Natural killer cell (primary cell): ENCODE data around the gene PLXNA4. TPM values are rescaled to one million over a fixed set of nuclear protein-coding genes. Genes with fewer than 3 reads are reported as not detected.

Experiments used
- ATAC-seq, 3 donors: fragments of 150-1000 bp in 2 of 3; fragments of 200-7000 bp in 1 of 3; cut with Tn5 transposase; 1 replicate in 1 of 3; 2 replicates in 2 of 3; pipeline ENCODE4 v1.10.0; 2021; ENCODE audit warnings: mild to moderate bottlenecking in 2 of 3, moderate library complexity in 2 of 3
- DNase-seq, 2 donors: peaks; one replicate each; pipeline versions ENCODE4 v3.0.0 to v3.0.0-alpha.2; 2013 to 2021; ENCODE audit warnings: mixed read lengths in 1 of 2
- H3K27ac ChIP-seq: one replicate; pipeline ENCODE4 v1.5.1; 2013; ENCODE audit warnings: mild to moderate bottlenecking, low read length
- H3K27me3 ChIP-seq: one replicate; pipeline ENCODE4 v1.6.1; 2013; ENCODE audit warnings: low read length; ENCODE audit not compliant: control insufficient read depth, insufficient read depth
- H3K36me3 ChIP-seq: one replicate; pipeline ENCODE4 v1.6.1; 2013; ENCODE audit warnings: low read length; ENCODE audit not compliant: control insufficient read depth, insufficient read depth
- H3K4me1 ChIP-seq: one replicate; pipeline ENCODE4 v1.6.1; 2013; ENCODE audit warnings: low read length; ENCODE audit not compliant: control insufficient read depth, insufficient read depth
- H3K4me3 ChIP-seq: one replicate; pipeline ENCODE4 v1.5.1; 2013; ENCODE audit warnings: low read length
- H3K9me3 ChIP-seq: one replicate; pipeline ENCODE4 v1.6.1; 2013; ENCODE audit warnings: low read length; ENCODE audit not compliant: control insufficient read depth, insufficient read depth
- H3K27ac Mint-ChIP-seq, 2 donors: one replicate each; pipeline ENCODE4 v1.8.0; 2022; ENCODE audit warnings: mild to moderate bottlenecking in 2 of 2, mixed read lengths in 2 of 2, moderate library complexity in 1 of 2
- H3K27me3 Mint-ChIP-seq, 2 donors: one replicate each; pipeline ENCODE4 v1.8.0; 2022; ENCODE audit warnings: low read depth in 2 of 2, mixed read lengths in 2 of 2
- H3K36me3 Mint-ChIP-seq: one replicate; pipeline ENCODE4 v1.8.0; 2022; ENCODE audit warnings: mixed read lengths
- H3K4me1 Mint-ChIP-seq, 2 donors: one replicate each; pipeline ENCODE4 v1.8.0; 2022; ENCODE audit warnings: mixed read lengths in 2 of 2
- H3K4me3 Mint-ChIP-seq: one replicate; pipeline ENCODE4 v1.8.0; 2022; ENCODE audit warnings: mild to moderate bottlenecking, moderate library complexity, mixed read lengths
- H3K9me3 Mint-ChIP-seq, 2 donors: one replicate each; pipeline ENCODE4 v1.8.0; 2022; ENCODE audit warnings: mixed read lengths in 2 of 2
- WGBS: methylation state at CpG from one replicate; pipeline ENCODE4 v1.1.7; 2013; ENCODE audit warnings: missing lambda C conversion rate; ENCODE audit not compliant: insufficient coverage; 5-methylcytosine and 5-hydroxymethylcytosine counted together
- intact Hi-C: fragments of 100-400 bp; cut with micrococcal nuclease; formaldehyde crosslinking; loops from one replicate; pipeline ENCODE4 v1.14.2; 2022
- total RNA-seq, 4 donors: library from RNA; stranded (reverse); fragments of 120-200 nt in 1 of 4; gene quantifications; one replicate each; pipeline versions ENCODE4 v1.2.3 to v1.2.4, GENCODE V29; 2013 to 2022
- TF ChIP-seq, protein P1 (sequence below): fragments of 200-600 bp; IDR thresholded peaks from one replicate; pipeline ENCODE4 v1.8.0; 2022; ENCODE audit warnings: antibody characterized with exemption

The PLXNA4 gene
- total RNA-seq, 3 donors from 2014 or later (not counting 1 experiment from before 2014, with no cell fraction given) = 5.1 to 15.3 (median 10.9) TPM

DNA sequence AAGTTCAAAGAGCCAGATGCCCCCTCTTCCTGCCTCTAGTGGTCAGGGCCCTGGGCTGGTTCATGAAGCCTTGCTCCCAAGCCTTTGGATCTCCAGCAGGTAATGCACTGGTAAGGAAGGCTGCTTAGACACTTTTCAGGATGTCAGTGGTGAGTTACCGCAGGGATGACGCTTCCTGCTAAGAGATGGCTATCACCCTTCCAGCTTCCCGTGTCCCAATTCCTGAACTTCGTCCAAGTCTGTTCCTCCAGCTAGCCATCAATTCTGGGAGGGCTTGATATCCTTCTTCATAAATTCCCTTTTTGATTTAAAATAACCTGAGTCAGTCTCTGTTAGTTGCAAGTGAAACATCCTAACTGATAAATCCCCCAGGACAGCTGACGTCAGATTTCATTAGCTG is 221.2 kb downstream of the PLXNA4 start:
- Histone ChIP-seq H3K4me1 (no peaks in the 10 kb centered on the region), H3K9me3 (no peaks in the 10 kb centered on the region), H3K36me3 (no peaks in the 10 kb centered on the region), H3K4me3 (no peak overlapping the region), H3K27ac (no peak overlapping the region), H3K27me3 (peaks cover 2% of the 10 kb centered on the region)
- Mint-ChIP-seq H3K9me3 (no peaks in the 10 kb centered on the region), H3K27me3 (peaks cover 28 to 63% of the 10 kb centered on the region in 2 donors), H3K36me3 (no peaks in the 10 kb centered on the region), H3K4me3 (no peak overlapping the region), H3K27ac (no peak overlapping the region), H3K4me1 (no peaks in the 10 kb centered on the region)
- DNase-seq = no peak
- ATAC-seq = no peak
- TF ChIP-seq, protein P1, sequence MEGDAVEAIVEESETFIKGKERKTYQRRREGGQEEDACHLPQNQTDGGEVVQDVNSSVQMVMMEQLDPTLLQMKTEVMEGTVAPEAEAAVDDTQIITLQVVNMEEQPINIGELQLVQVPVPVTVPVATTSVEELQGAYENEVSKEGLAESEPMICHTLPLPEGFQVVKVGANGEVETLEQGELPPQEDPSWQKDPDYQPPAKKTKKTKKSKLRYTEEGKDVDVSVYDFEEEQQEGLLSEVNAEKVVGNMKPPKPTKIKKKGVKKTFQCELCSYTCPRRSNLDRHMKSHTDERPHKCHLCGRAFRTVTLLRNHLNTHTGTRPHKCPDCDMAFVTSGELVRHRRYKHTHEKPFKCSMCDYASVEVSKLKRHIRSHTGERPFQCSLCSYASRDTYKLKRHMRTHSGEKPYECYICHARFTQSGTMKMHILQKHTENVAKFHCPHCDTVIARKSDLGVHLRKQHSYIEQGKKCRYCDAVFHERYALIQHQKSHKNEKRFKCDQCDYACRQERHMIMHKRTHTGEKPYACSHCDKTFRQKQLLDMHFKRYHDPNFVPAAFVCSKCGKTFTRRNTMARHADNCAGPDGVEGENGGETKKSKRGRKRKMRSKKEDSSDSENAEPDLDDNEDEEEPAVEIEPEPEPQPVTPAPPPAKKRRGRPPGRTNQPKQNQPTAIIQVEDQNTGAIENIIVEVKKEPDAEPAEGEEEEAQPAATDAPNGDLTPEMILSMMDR = no peak
- intact Hi-C loops = no loop called here
- WGBS = 57% methylated on average over 5 of the region's 5 CpGs

DNA sequence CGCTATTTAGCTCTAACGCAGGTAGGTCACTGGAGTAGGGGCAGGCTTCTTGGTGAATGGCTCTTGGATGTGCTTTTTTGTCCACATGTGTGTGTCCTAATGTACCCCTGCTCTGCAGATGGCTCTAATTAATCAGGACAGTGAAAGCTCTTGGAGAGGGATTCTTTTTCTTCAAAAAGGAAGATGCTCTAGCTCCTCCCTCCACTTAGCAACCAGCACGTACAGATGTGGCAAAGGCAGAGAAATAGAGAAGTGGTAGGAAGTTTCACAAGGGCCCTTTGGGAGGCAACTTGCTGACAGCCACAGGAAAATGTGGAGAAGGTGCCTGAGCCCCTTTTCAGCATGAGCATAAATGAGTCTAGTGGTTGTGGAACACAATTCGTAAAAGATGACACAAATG is 221.7 kb downstream of the PLXNA4 start:
- DNase-seq = no peak
- ATAC-seq = no peak
- H3K27me3 Mint-ChIP-seq = peaks cover 30 to 66% of the 10 kb centered on the region in 2 donors
- no peaks in the 10 kb centered on the region for H3K4me1 ChIP-seq
- H3K27ac ChIP-seq = no peak overlapping the region
- no peaks in the 10 kb centered on the region for H3K9me3 Mint-ChIP-seq
- H3K36me3 Mint-ChIP-seq = no peaks in the 10 kb centered on the region
- H3K4me3 ChIP-seq = no peak overlapping the region
- H3K4me3 Mint-ChIP-seq = no peak overlapping the region
- no peaks in the 10 kb centered on the region for H3K4me1 Mint-ChIP-seq
- intact Hi-C loops = no loop called here
- 62% methylated on average over 3 of the region's 4 CpGs for WGBS
- no peaks in the 10 kb centered on the region for H3K9me3 ChIP-seq
- no peaks in the 10 kb centered on the region for H3K36me3 ChIP-seq
- TF ChIP-seq, protein P1 = no peak
- no peak overlapping the region for H3K27ac Mint-ChIP-seq
- H3K27me3 ChIP-seq = peaks cover 2% of the 10 kb centered on the region

DNA sequence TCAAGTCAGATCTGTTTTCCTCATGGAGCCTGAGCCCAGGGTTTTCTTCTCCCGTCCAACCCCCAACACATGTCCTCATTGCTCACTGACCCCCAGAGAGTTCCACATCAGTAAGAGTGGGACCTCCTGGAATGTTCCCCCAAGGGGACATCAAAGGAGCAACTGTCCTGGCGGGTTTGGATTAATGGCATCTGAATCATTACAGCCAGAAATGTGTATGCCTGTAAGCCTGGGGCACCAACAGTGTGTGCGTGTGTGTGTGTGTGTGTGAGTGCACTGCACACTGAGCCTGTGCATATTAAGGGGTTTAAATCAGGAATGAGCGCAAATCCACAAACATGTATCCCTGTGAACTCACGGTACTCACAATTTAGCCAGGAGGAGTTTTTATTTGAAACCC is 222.3 kb downstream of the PLXNA4 start:
- no peaks in the 10 kb centered on the region for H3K4me1 Mint-ChIP-seq
- TF ChIP-seq, protein P1 = no peak
- H3K36me3 Mint-ChIP-seq = no peaks in the 10 kb centered on the region
- H3K27me3 Mint-ChIP-seq = peaks cover 30 to 68% of the 10 kb centered on the region in 2 donors
- DNase-seq (no peak), ATAC-seq (no peak)
- H3K27ac ChIP-seq = no peak overlapping the region
- intact Hi-C loops = no loop called here
- H3K9me3 ChIP-seq = no peaks in the 10 kb centered on the region
- no peak overlapping the region for H3K4me3 Mint-ChIP-seq
- no peaks in the 10 kb centered on the region for H3K4me1 ChIP-seq
- H3K36me3 ChIP-seq = no peaks in the 10 kb centered on the region
- no peak overlapping the region for H3K4me3 ChIP-seq
- no peaks in the 10 kb centered on the region for H3K9me3 Mint-ChIP-seq
- 74% methylated on average over 5 of the region's 5 CpGs for WGBS
- H3K27ac Mint-ChIP-seq = no peak overlapping the region
- H3K27me3 ChIP-seq = peaks cover 2% of the 10 kb centered on the region

DNA sequence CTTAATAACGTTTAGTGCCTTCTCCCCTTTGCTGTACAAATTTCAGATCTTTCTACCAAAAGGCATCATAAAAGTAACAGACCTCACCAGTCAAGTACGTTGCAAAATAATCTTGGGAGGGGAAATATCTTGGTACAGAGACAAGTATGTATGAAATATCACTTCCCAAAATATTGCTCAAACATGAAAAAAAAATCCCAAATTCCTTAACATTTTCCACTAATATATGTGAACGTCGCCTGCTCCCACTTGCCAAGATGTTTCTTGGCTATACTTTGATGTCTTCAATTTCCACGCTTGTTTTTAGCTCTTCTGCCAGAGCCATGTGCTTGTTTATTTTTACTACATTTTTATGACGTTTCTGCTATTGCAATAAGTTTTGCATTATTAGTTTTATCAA is 223.5 kb downstream of the PLXNA4 start:
- intact Hi-C loops = no loop called here
- Histone ChIP-seq H3K36me3 (no peaks in the 10 kb centered on the region), H3K4me3 (no peak overlapping the region), H3K27ac (no peak overlapping the region), H3K4me1 (no peaks in the 10 kb centered on the region), H3K9me3 (no peaks in the 10 kb centered on the region), H3K27me3 (peaks cover 2% of the 10 kb centered on the region)
- TF ChIP-seq, protein P1 = no peak
- Mint-ChIP-seq H3K27ac (no peak overlapping the region), H3K27me3 (peaks cover 30 to 73% of the 10 kb centered on the region in 2 donors), H3K9me3 (no peaks in the 10 kb centered on the region), H3K4me3 (no peak overlapping the region), H3K36me3 (no peaks in the 10 kb centered on the region), H3K4me1 (no peaks in the 10 kb centered on the region)
- no peak for DNase-seq
- WGBS = 65% methylated on average over 4 of the region's 6 CpGs
- ATAC-seq = no peak
